ENCODE results near the gene UAP1L1. TPM values are rescaled to one million over a fixed set of nuclear protein-coding genes. Genes with fewer than 3 reads are reported as not detected.

The UAP1L1 gene
- total and polyA plus RNA-seq, 2 of the 4 experiments (the other 2 are of a cell fraction) = 2.3 to 9.8 TPM

GRCh38 chr9:137105814-137106661 lies 28.7 kb downstream of the UAP1L1 start:
- Histone ChIP-seq H3K4me2 (ENCODE audit: low read depth, low read length) (no peak overlapping the region), H2AK9ac (replicated peaks; ENCODE audit: low read depth, low read length, poor library complexity) (no peak overlapping the region), H3K56ac (ENCODE audit: extremely low read depth, insufficient read depth, low read length) (no peak overlapping the region), H3K9ac (ENCODE audit: low read depth, low read length) (no peak overlapping the region), H3K18ac (ENCODE audit: low read depth, low read length) (no peak overlapping the region), H3K79me1 (ENCODE audit: low read depth in 1 of 2, low read length in 2 of 2) (peaks cover 0 to 20% of the 10 kb centered on the region in 2 experiments; a peak in 2 of 4 replicates), H4K20me1 (ENCODE audit: insufficient read depth, low read length) (peaks cover 5% of the 10 kb centered on the region), H3K36me3 (ENCODE audit: control insufficient read depth, insufficient read depth, low read length) (peaks cover 85% of the 10 kb centered on the region), H2AK5ac (ENCODE audit: low read depth, low read length) (no peak overlapping the region), H3K9me3 (ENCODE audit: control insufficient read depth, insufficient read depth, low read length) (no peaks in the 10 kb centered on the region; the same call in 1 of the 2 replicates), H2BK15ac (ENCODE audit: low read depth, low read length) (no peak overlapping the region), H3K4me1 (ENCODE audit: control insufficient read depth, insufficient read depth, low read length) (no peaks in the 10 kb centered on the region), H2BK120ac (ENCODE audit: low read depth, low read length) (no peak overlapping the region), H3K27ac (ENCODE audit: insufficient read depth, low read length) (no peak overlapping the region), H3K4me3 (ENCODE audit: insufficient read depth, low read depth, low read length) (no peak overlapping the region), H4K5ac (ENCODE audit: low read depth, low read length) (no peak overlapping the region), H3K23ac (ENCODE audit: low read depth, low read length) (no peak overlapping the region), H3K14ac (replicated peaks; ENCODE audit: low read depth, low read length) (no peak overlapping the region), H2BK5ac (ENCODE audit: low read depth, low read length, poor library complexity, severe bottlenecking) (no peak overlapping the region), H2BK20ac (ENCODE audit: low read depth, low read length) (no peak overlapping the region), H2AFZ (replicated peaks; ENCODE audit: low read length, poor library complexity) (no peak overlapping the region), H4K8ac (ENCODE audit: low read depth in 2 of 2, low read length in 2 of 2) (no peak overlapping the region), H3K9me1 (ENCODE audit: insufficient read depth, low read length) (no peaks in the 10 kb centered on the region; the same call in 1 of the 2 replicates), H3K27me3 (ENCODE audit: control insufficient read depth, insufficient read depth, low read length) (no peaks in the 10 kb centered on the region), H4K91ac (ENCODE audit: insufficient read depth, low read depth, low read length) (no peak overlapping the region), H3K4ac (ENCODE audit: low read depth, low read length) (no peak overlapping the region)
- no TSS peak for BruUV-seq (replicated peaks)
- in situ Hi-C loops (cut with MboI; ENCODE audit: low sequenced_read_pairs) (no loop called here), intact Hi-C loops (cut with micrococcal nuclease) (no loop called here), dilution Hi-C loops (cut with HindIII; ENCODE audit: low sequenced_read_pairs, unreplicated experiment) (no loop called here)
- WGBS, 2 experiments (ENCODE audit: extremely low coverage in 2 of 2, insufficient read length in 1 of 2) = 97% methylated on average over 11 of the region's 31 CpGs; no CpG with 5 or more reads in 1 of the 2 experiments
- POLR2A ChIA-PET (ENCODE audit: unreplicated experiment) = no interaction called here
- ATAC-seq (ENCODE audit: low read depth) (no peak), DNase-seq (no peak)
- TF ChIP-seq NFE2L2 (IDR thresholded peaks at IDR 0.05; ENCODE audit: low read depth, low read length) = no peak
- TF ChIP-seq RAD21 (IDR thresholded peaks at IDR 0.05; ENCODE audit: low read length) = no peak
- TF ChIP-seq FOS (IDR thresholded peaks at IDR 0.05; ENCODE audit: low read depth, low read length) = no peak
- TF ChIP-seq CTCF (conservative IDR thresholded peaks at IDR 0.05; ENCODE audit: low read depth, low read length) = no peak
- TF ChIP-seq USF2 (IDR thresholded peaks at IDR 0.05; ENCODE audit: low read depth, low read length) = no peak
- TF ChIP-seq RFX5 (IDR thresholded peaks at IDR 0.05; ENCODE audit: low read depth, low read length) = no peak
- no peak for TF ChIP-seq MXI1 (IDR thresholded peaks at IDR 0.05; ENCODE audit: borderline replicate concordance, low read depth, low read length)
- no peak for TF ChIP-seq CEBPB (IDR thresholded peaks at IDR 0.05; ENCODE audit: low read depth, low read length)
- TF ChIP-seq MAFK (IDR thresholded peaks at IDR 0.05; ENCODE audit: low read depth, low read length) = no peak
- no peak for TF ChIP-seq BHLHE40 (IDR thresholded peaks at IDR 0.05; ENCODE audit: low read depth, low read length)
- TF ChIP-seq MAZ (IDR thresholded peaks at IDR 0.05; ENCODE audit: borderline replicate concordance, low read depth, low read length) = no peak
- no peak for TF ChIP-seq CHD1 (IDR thresholded peaks at IDR 0.05; ENCODE audit: low read depth, low read length)
- CTCF ChIA-PET = no interaction called here
